ENCODE measurements around the gene EFNB2. TPM values are rescaled to one million over a fixed set of nuclear protein-coding genes. Genes with fewer than 3 reads are reported as not detected.

EFNB2 gene
- polyA plus RNA-seq, 1 donor = 20.7 TPM

- DNase-seq (ENCODE audit: low read depth) = no peak
These were observed 15.2 kb upstream of the EFNB2 start for GRCh38 chr13:106550570-106551135.

GRCh38 chr13:106548064-106548696, 12.7 kb upstream of the EFNB2 start:
- no peak for DNase-seq (ENCODE audit: low read depth)

GRCh38 chr13:106541826-106542225, 6.4 kb upstream of the EFNB2 start:
- no peak for DNase-seq (ENCODE audit: low read depth)

- no peak for DNase-seq (ENCODE audit: low read depth)
These were observed 5.2 kb upstream of the EFNB2 start for GRCh38 chr13:106540613-106541012.

GRCh38 chr13:106537521-106537920, 2.1 kb upstream of the EFNB2 start:
- no peak for DNase-seq (ENCODE audit: low read depth)

- peak; percentile 70 for DNase-seq (ENCODE audit: low read depth)
These were observed 977 bp upstream of the EFNB2 start for GRCh38 chr13:106536244-106537034.

GRCh38 chr13:106534639-106535551, 567 bp downstream of the EFNB2 start:
- DNase-seq (ENCODE audit: low read depth) = no peak

GRCh38 chr13:106533943-106534638, 1.4 kb downstream of the EFNB2 start:
- no peak for DNase-seq (ENCODE audit: low read depth)

GRCh38 chr13:106533101-106533942, 2.1 kb downstream of the EFNB2 start:
- no peak for DNase-seq (ENCODE audit: low read depth)

GRCh38 chr13:106532111-106532929, 3.1 kb downstream of the EFNB2 start:
- DNase-seq (ENCODE audit: low read depth) = no peak

- DNase-seq (ENCODE audit: low read depth) = no peak
These were observed 4.4 kb downstream of the EFNB2 start for GRCh38 chr13:106530980-106531481.

- DNase-seq (ENCODE audit: low read depth) = no peak
These were observed 5.2 kb downstream of the EFNB2 start for GRCh38 chr13:106530171-106530851.

- no peak for DNase-seq (ENCODE audit: low read depth)
These were observed 5.9 kb downstream of the EFNB2 start for GRCh38 chr13:106529415-106530170.

- DNase-seq (ENCODE audit: low read depth) = no peak
These were observed 6.6 kb downstream of the EFNB2 start for GRCh38 chr13:106528718-106529414.

GRCh38 chr13:106527826-106528225, 7.6 kb downstream of the EFNB2 start:
- DNase-seq (ENCODE audit: low read depth) = no peak

- no peak for DNase-seq (ENCODE audit: low read depth)
These were observed 8.0 kb downstream of the EFNB2 start for GRCh38 chr13:106527445-106527801.

GRCh38 chr13:106526738-106527444, 8.6 kb downstream of the EFNB2 start:
- no peak for DNase-seq (ENCODE audit: low read depth)
